ENCODE data around the gene MAP4. TPM values are rescaled to one million over a fixed set of nuclear protein-coding genes. Genes with fewer than 3 reads are reported as not detected.

The MAP4 gene
- total and polyA plus RNA-seq, 2 of the 13 experiments (the other 11 are each of a cell fraction or from before 2014, with no cell fraction given): 33.1 to 38.7 TPM

DNA sequence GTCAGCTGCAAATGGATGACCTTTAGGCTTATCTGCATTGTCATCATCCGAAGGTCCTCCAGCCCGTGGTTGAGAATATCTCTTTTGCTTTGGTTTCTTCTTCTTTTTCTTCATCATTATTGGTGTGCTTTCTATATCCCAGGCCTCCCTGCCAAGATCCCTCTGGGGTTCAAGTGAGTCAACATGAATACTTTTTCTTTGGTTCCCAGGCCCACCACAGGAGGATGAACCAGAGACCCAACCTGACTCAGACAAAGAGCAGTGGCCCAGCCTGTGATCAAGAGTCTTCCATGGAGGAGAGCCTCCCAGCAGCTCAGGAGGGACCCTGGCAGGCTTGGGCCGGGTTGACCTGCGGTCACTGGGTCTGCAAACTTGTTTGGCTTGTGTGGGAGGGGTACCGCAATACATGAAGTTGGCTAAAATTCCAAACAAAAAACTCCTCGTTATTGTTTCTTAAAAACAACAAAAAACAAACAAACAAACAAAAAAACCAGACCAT, 104.2 kb downstream of the MAP4 start:
- in situ Hi-C loops (cut with HindIII; ENCODE audit: extremely low pct_ligation_motif_present, low pct_unique_long_range_greater_than_20kb) (no loop called here), intact Hi-C loops (cut with micrococcal nuclease; ENCODE audit: unreplicated experiment) (no loop called here)
- Histone ChIP-seq H3K27ac (ENCODE audit: extremely low read length, insufficient read depth, low read length) (no peak overlapping the region), H3K4me2 (ENCODE audit: low read depth, low read length) (no peak overlapping the region), H3K27me3 (ENCODE audit: control insufficient read depth in 1 of 2, insufficient read depth in 2 of 2, low read length in 2 of 2) (no peaks in the 10 kb centered on the region), H2AFZ (ENCODE audit: low read length) (no peak overlapping the region), H3K36me3 (replicated peaks in 1 of 2; ENCODE audit: control insufficient read depth in 1 of 2, insufficient read depth in 2 of 2, low read length in 2 of 2) (peaks cover 14 to 71% of the 10 kb centered on the region in 2 experiments), H3K4me3 (replicated peaks in 1 of 3; ENCODE audit: insufficient read depth in 1 of 3, low read depth in 2 of 3, low read length in 3 of 3) (no peak overlapping the region), H3K4me1 (ENCODE audit: insufficient read depth, low read length) (no peaks in the 10 kb centered on the region), H3K9me3 (ENCODE audit: low read length) (no peaks in the 10 kb centered on the region), H4K20me1 (ENCODE audit: insufficient read depth, low read length) (no peaks in the 10 kb centered on the region), H3K79me2 (ENCODE audit: insufficient read depth, low read length) (no peaks in the 10 kb centered on the region), H3K9ac (ENCODE audit: insufficient read depth, low read depth, low read length) (no peak overlapping the region)
- no peak for FAIRE-seq
- BruUV-seq (replicated peaks): no TSS peak
- ATAC-seq: no peak
- POLR2A ChIA-PET: no interaction called here
- CTCF ChIA-PET (ENCODE audit: low intra/inter-chr PET ratio, low total read pairs): no interaction called here
- WGBS (ENCODE audit: low lambda C conversion rate): 98% methylated on average over 6 of the region's 6 CpGs
- DNase-seq (ENCODE audit: low spot score): no peak
- TF ChIP-seq DMTF1 (CRISPR knock-in tag; IDR thresholded peaks at IDR 0.05) (no peak), SP140L (CRISPR knock-in tag; IDR thresholded peaks at IDR 0.05; ENCODE audit: borderline replicate concordance) (no peak), NONO (IDR thresholded peaks at IDR 0.05) (no peak), NONO (CRISPR knock-in tag; conservative IDR thresholded peaks at IDR 0.05) (no peak), STAG1 (CRISPR knock-in tag; IDR thresholded peaks at IDR 0.05) (no peak), ZNF629 (CRISPR knock-in tag; conservative IDR thresholded peaks at IDR 0.05) (no peak), ZBTB38 (CRISPR knock-in tag; IDR thresholded peaks at IDR 0.05) (no peak), PBX2 (CRISPR knock-in tag; IDR thresholded peaks at IDR 0.05) (no peak)
- TF ChIP-seq, protein P1, sequence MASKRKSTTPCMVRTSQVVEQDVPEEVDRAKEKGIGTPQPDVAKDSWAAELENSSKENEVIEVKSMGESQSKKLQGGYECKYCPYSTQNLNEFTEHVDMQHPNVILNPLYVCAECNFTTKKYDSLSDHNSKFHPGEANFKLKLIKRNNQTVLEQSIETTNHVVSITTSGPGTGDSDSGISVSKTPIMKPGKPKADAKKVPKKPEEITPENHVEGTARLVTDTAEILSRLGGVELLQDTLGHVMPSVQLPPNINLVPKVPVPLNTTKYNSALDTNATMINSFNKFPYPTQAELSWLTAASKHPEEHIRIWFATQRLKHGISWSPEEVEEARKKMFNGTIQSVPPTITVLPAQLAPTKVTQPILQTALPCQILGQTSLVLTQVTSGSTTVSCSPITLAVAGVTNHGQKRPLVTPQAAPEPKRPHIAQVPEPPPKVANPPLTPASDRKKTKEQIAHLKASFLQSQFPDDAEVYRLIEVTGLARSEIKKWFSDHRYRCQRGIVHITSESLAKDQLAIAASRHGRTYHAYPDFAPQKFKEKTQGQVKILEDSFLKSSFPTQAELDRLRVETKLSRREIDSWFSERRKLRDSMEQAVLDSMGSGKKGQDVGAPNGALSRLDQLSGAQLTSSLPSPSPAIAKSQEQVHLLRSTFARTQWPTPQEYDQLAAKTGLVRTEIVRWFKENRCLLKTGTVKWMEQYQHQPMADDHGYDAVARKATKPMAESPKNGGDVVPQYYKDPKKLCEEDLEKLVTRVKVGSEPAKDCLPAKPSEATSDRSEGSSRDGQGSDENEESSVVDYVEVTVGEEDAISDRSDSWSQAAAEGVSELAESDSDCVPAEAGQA (IDR thresholded peaks at IDR 0.05; ENCODE audit: low read depth): no peak
- TF ChIP-seq, protein P1 (CRISPR knock-in tag; IDR thresholded peaks at IDR 0.05; ENCODE audit: borderline replicate concordance): no peak
- TF ChIP-seq, protein P2, sequence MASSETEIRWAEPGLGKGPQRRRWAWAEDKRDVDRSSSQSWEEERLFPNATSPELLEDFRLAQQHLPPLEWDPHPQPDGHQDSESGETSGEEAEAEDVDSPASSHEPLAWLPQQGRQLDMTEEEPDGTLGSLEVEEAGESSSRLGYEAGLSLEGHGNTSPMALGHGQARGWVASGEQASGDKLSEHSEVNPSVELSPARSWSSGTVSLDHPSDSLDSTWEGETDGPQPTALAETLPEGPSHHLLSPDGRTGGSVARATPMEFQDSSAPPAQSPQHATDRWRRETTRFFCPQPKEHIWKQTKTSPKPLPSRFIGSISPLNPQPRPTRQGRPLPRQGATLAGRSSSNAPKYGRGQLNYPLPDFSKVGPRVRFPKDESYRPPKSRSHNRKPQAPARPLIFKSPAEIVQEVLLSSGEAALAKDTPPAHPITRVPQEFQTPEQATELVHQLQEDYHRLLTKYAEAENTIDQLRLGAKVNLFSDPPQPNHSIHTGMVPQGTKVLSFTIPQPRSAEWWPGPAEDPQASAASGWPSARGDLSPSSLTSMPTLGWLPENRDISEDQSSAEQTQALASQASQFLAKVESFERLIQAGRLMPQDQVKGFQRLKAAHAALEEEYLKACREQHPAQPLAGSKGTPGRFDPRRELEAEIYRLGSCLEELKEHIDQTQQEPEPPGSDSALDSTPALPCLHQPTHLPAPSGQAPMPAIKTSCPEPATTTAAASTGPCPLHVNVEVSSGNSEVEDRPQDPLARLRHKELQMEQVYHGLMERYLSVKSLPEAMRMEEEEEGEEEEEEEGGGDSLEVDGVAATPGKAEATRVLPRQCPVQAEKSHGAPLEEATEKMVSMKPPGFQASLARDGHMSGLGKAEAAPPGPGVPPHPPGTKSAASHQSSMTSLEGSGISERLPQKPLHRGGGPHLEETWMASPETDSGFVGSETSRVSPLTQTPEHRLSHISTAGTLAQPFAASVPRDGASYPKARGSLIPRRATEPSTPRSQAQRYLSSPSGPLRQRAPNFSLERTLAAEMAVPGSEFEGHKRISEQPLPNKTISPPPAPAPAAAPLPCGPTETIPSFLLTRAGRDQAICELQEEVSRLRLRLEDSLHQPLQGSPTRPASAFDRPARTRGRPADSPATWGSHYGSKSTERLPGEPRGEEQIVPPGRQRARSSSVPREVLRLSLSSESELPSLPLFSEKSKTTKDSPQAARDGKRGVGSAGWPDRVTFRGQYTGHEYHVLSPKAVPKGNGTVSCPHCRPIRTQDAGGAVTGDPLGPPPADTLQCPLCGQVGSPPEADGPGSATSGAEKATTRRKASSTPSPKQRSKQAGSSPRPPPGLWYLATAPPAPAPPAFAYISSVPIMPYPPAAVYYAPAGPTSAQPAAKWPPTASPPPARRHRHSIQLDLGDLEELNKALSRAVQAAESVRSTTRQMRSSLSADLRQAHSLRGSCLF (CRISPR knock-in tag; IDR thresholded peaks at IDR 0.05; ENCODE audit: borderline replicate concordance): no peak
